NAMALWA (cell line): ENCODE data around the gene PRRC2B.
"Not testable (repeated sequence)": the region's sequence is repeated elsewhere in the genome, so short reads cannot be mapped to it uniquely, and the experiment has no call there.

Experiments used
- DNase-seq: peaks from one replicate; pipeline ENCODE4 v3.0.0-alpha.2; 2015; ENCODE audit warnings: low spot score

PRRC2B gene

GRCh38 chr9:131393622-131394463 lies at the start of gene PRRC2B:
TSS of gene PRRC2B (plus strand) at chr9:131394086. CDS start at chr9:131430145, 36,059 bp downstream.
- peak; percentile 85 for DNase-seq

- not testable (repeated sequence) for DNase-seq
Measured at GRCh38 chr9:131344931-131345535, 48.9 kb upstream of the PRRC2B start.

GRCh38 chr9:131346559-131346958 lies 47.3 kb upstream of the PRRC2B start:
- DNase-seq, result no peak

GRCh38 chr9:131347376-131348020 lies 46.4 kb upstream of the PRRC2B start:
- no peak for DNase-seq

GRCh38 chr9:131348631-131349521 lies 45.0 kb upstream of the PRRC2B start:
- no peak for DNase-seq

GRCh38 chr9:131349522-131349880 lies 44.4 kb upstream of the PRRC2B start:
- no peak for DNase-seq

- peak; percentile 88 for DNase-seq
Measured at GRCh38 chr9:131349881-131350563, 43.9 kb upstream of the PRRC2B start.

GRCh38 chr9:131356479-131356878 lies 37.4 kb upstream of the PRRC2B start:
- not testable (repeated sequence) for DNase-seq

GRCh38 chr9:131358556-131358955 lies 35.3 kb upstream of the PRRC2B start:
- no peak for DNase-seq

GRCh38 chr9:131361202-131361833 lies 32.6 kb upstream of the PRRC2B start:
- DNase-seq, result no peak

- DNase-seq, result no peak
Measured at GRCh38 chr9:131365546-131365945, 28.3 kb upstream of the PRRC2B start.

GRCh38 chr9:131366761-131367401 lies 27.0 kb upstream of the PRRC2B start:
- peak; percentile 43 for DNase-seq

- no peak for DNase-seq
Measured at GRCh38 chr9:131367450-131367849, 26.4 kb upstream of the PRRC2B start.

GRCh38 chr9:131370638-131371037 lies 23.2 kb upstream of the PRRC2B start:
- DNase-seq, result peak; percentile 40

GRCh38 chr9:131372599-131372973 lies 21.3 kb upstream of the PRRC2B start:
- not testable (repeated sequence) for DNase-seq

GRCh38 chr9:131374638-131375037 lies 19.2 kb upstream of the PRRC2B start:
- not testable (repeated sequence) for DNase-seq

GRCh38 chr9:131379056-131379455 lies 14.8 kb upstream of the PRRC2B start:
- DNase-seq, result no peak

GRCh38 chr9:131382850-131383729 lies 10.8 kb upstream of the PRRC2B start:
- DNase-seq, result no peak

- no peak for DNase-seq
Measured at GRCh38 chr9:131385296-131385695, 8.6 kb upstream of the PRRC2B start.
